Activated CD4-positive, alpha-beta memory T cell treated with anti-CD3 and anti-CD28 coated beads for 36 hours (primary cell): ENCODE results near the gene CMTM7. TPM values are rescaled to one million over a fixed set of nuclear protein-coding genes. Genes with fewer than 3 reads are reported as not detected.

ENCODE experiments used
- CTCF ChIA-PET: fragments of 350-600 bp; sonication (Branson Sonifier 250); formaldehyde crosslinking; loops from one replicate; lab custom pipeline; 2021; ENCODE audit warnings: antibody characterized with exemption, inconsistent platforms; lab: Charles Lee
- POLR2A ChIA-PET: fragments of 350-600 bp; sonication (Branson Sonifier 250); formaldehyde crosslinking; loops from one replicate; lab custom pipeline; 2021; ENCODE audit warnings: antibody characterized with exemption; lab: Charles Lee
- DNase-seq: peaks from one replicate; pipeline ENCODE4 v3.0.0-alpha.2; 2020
- H3K27ac Mint-ChIP-seq: one replicate; pipeline ENCODE4 v1.8.0; 2021; ENCODE audit warnings: mixed read lengths
- H3K27me3 Mint-ChIP-seq: one replicate; pipeline ENCODE4 v1.8.0; 2021; ENCODE audit warnings: mixed read lengths
- H3K36me3 Mint-ChIP-seq: one replicate; pipeline ENCODE4 v1.8.0; 2021; ENCODE audit warnings: mixed read lengths
- H3K4me1 Mint-ChIP-seq: one replicate; pipeline ENCODE4 v1.8.0; 2021; ENCODE audit warnings: low read depth, mixed read lengths
- H3K4me3 Mint-ChIP-seq: one replicate; pipeline ENCODE4 v1.8.0; 2021; ENCODE audit warnings: mild to moderate bottlenecking, mixed read lengths
- H3K9me3 Mint-ChIP-seq: one replicate; pipeline ENCODE4 v1.8.0; 2021; ENCODE audit warnings: mixed read lengths
- intact Hi-C: fragments of 100-400 bp; cut with micrococcal nuclease; formaldehyde crosslinking; loops from one replicate; pipeline ENCODE4 v1.15.1; 2023
- total RNA-seq, 2 experiments: library from RNA; stranded (reverse); gene quantifications; one replicate each; pipeline ENCODE4 v1.2.3, GENCODE V29; 2021

CMTM7 gene, protein sequence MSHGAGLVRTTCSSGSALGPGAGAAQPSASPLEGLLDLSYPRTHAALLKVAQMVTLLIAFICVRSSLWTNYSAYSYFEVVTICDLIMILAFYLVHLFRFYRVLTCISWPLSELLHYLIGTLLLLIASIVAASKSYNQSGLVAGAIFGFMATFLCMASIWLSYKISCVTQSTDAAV
- total RNA-seq = 10 to 100 TPM; 46.1 to 47.1 TPM

DNA sequence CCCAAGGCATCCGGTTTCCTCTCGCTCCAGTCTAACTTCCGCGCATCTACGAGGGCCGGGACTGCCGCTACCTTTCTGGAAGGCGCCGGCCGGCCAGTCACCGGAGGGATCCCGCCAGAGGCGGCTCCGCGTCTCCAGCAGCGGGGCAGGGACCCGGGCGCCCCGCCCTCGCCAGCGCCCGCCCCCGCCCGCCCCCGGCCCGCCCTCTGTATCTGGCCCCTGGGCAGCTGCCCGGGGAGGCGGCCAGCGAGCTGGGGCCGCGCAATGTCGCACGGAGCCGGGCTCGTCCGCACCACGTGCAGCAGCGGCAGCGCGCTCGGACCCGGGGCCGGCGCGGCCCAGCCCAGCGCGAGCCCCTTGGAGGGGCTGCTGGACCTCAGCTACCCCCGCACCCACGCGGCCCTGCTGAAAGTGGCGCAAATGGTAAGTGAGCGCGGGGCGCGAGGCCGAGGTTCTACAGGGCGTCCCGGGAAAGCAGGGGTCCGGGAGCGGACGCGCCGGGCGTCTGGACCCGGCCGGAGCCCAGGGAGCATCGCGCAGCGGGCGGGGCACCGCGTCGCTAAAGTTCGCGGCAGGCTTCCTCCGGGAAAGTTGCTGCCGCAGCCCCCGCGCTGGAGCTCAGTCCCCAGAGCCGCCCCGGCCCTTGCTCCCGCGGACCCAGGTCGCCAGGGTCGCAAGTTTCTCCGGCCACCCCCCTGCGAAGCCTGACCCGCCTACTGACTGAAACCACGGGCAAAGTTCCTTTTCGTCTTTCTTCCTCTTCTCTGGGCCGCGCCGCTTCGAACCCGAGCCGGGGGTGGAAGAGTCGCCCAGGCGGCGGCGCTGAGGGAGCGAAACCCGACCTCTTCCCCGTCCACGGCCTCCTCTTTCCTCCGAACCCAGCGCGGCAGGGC lies at the start of gene CMTM7:
CMTM7 (plus strand) TSS at position 211 of the 893 bp plus-strand sequence; CDS start at position 265, 54 bp downstream.
- Mint-ChIP-seq H3K36me3 (peaks cover 19% of the 10 kb centered on the region), H3K4me1 (peaks cover 55% of the 10 kb centered on the region), H3K27ac (peak within 1 kb of the TSS; percentile 95), H3K9me3 (no peaks in the 10 kb centered on the region), H3K4me3 (peak within 1 kb of the TSS; percentile 98), H3K27me3 (no peaks in the 10 kb centered on the region)
- DNase-seq = peak; percentile 81
- intact Hi-C loops = loop anchor here (1.0 to 10.0 kb wide), 4 partner anchors 17 to 293 kb away; partner anchors contain the start of genes CMTM8 and CNOT10
- CTCF ChIA-PET = interaction anchor here (0.8 to 2.6 kb wide), 4 partner anchors 16 to 81 kb away, joined by 3 to 24 read pairs (median 8); no protein-coding TSS in a partner anchor
- POLR2A ChIA-PET = interaction anchor here (1.0 to 1.9 kb wide), 6 partner anchors 20 to 110 kb away, joined by 3 to 7 read pairs (median 5); partner anchors contain the start of gene CMTM6

DNA sequence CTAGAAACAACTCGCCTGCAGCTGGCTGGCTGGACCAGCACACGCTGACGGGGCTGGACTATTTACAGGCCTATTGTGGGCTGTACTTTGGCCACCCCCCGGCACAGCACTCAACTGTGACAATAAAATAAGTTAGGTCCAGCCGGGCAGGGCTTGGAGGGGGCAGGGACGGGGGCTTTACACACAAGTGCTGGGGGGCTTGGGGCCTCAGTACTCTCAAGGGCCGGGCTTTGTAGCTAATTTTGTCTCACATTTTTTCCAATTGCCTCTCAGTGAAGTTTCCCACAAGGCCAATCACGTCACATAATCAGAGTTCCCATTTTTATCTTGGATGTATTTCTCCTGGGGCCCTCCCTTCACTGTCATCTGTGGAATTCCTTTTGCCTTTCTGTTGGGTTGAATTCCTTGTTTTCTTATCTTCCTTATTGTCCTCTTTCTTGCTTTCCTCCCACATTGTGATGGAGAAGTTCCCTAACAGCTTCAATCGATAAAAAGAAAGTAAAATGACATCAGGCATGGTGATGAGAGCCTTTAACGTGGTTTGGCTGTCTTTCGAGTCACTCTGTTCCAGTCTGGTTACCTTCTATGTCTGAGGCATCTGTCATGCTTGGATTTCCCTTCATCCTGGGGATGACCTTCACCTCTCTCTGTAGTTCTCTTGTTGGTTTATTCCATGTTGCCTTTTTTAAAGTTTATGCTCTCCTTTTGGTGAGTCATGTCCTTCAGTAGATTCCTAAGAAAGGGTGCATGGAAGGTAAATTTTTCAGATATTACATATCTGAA lies 44.1 kb upstream of the CMTM7 start:
- H3K27me3 Mint-ChIP-seq = no peaks in the 10 kb centered on the region
- no peak overlapping the region for H3K4me3 Mint-ChIP-seq
- intact Hi-C loops = no loop called here
- no peaks in the 10 kb centered on the region for H3K36me3 Mint-ChIP-seq
- CTCF ChIA-PET = interaction anchor here (1.3 kb wide), 1 partner anchor 50 kb away, joined by 3 read pairs; no protein-coding TSS in a partner anchor
- H3K4me1 Mint-ChIP-seq = peaks cover 17% of the 10 kb centered on the region
- H3K27ac Mint-ChIP-seq = no peak overlapping the region
- POLR2A ChIA-PET = no interaction called here
- DNase-seq = no peak
- H3K9me3 Mint-ChIP-seq = no peaks in the 10 kb centered on the region

DNA sequence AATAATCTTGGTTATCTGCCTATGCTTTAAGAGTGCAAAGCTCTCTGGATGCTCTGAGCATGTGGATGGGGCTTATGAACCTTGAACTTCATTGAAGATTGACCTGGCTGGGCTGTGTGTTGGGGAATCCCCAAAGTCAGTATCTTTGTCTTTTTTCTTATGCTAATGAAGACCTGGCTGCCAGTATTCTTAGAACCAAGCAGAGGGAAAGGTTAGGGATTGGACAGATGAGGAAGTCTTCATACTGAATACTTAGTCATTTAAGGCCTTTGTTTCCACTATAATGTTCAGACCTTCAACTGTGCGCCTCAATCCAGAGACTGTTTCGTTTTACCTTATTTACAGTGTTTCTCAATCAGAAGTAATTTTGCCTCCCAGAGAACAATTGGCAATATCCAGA lies 42.5 kb upstream of the CMTM7 start:
- H3K27ac Mint-ChIP-seq = no peak overlapping the region
- peaks cover 16% of the 10 kb centered on the region for H3K4me1 Mint-ChIP-seq
- no peaks in the 10 kb centered on the region for H3K36me3 Mint-ChIP-seq
- ChIA-PET POLR2A (no interaction called here), CTCF (no interaction called here)
- no peak for DNase-seq
- H3K9me3 Mint-ChIP-seq = no peaks in the 10 kb centered on the region
- intact Hi-C loops = no loop called here
- no peak overlapping the region for H3K4me3 Mint-ChIP-seq
- H3K27me3 Mint-ChIP-seq = no peaks in the 10 kb centered on the region

DNA sequence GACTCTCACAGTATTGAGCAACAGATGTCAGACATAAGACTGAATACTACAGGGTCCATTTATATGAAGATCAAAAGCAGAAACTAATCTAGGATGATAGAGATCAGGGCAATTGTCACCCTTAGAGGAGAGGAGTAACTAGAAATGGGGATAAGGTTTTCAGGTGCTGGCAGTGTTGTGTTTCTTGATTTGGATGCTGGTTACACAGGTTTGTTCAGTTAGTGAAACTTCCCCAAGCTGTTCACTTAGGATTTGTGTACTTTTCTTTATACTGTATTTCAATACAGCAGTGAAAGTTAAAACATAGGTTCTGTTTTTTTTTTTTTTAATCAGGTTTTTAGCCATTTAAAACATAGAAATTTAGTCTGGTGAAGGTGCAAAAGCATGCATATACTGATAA lies 39.1 kb upstream of the CMTM7 start:
- no peak for DNase-seq
- H3K4me1 Mint-ChIP-seq = peaks cover 12% of the 10 kb centered on the region
- H3K27ac Mint-ChIP-seq = no peak overlapping the region
- no peaks in the 10 kb centered on the region for H3K27me3 Mint-ChIP-seq
- ChIA-PET CTCF (interaction anchor here (0.6 kb wide), 1 partner anchor 62 kb away, joined by 3 read pairs; no protein-coding TSS in a partner anchor), POLR2A (no interaction called here)
- no peaks in the 10 kb centered on the region for H3K9me3 Mint-ChIP-seq
- no peak overlapping the region for H3K4me3 Mint-ChIP-seq
- no peaks in the 10 kb centered on the region for H3K36me3 Mint-ChIP-seq
- intact Hi-C loops = no loop called here

DNA sequence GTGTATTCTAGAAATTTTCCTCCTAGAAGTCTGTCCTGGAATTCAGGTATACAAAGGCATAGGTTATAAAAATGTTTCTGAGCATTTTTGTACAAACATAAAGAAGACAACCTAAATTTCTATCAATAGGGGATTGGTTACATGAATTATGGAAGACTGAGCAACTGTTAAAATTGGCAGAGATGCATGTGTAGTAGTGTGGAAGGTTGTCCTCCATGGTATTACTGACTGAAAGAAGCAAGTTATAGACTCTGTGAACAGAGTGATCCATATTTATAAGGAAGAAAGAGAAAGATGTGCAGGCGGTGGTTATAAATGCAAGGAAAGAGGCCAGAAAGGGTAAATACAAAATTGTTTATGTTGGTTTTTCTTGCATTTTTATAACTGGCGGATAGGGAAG lies 38.3 kb upstream of the CMTM7 start:
- peaks cover 5% of the 10 kb centered on the region for H3K4me1 Mint-ChIP-seq
- intact Hi-C loops = no loop called here
- ChIA-PET POLR2A (no interaction called here), CTCF (interaction anchor here (0.8 kb wide), 1 partner anchor 21 kb away, joined by 3 read pairs; no protein-coding TSS in a partner anchor)
- no peak overlapping the region for H3K27ac Mint-ChIP-seq
- H3K4me3 Mint-ChIP-seq = no peak overlapping the region
- DNase-seq = no peak
- no peaks in the 10 kb centered on the region for H3K27me3 Mint-ChIP-seq
- no peaks in the 10 kb centered on the region for H3K36me3 Mint-ChIP-seq
- no peaks in the 10 kb centered on the region for H3K9me3 Mint-ChIP-seq

DNA sequence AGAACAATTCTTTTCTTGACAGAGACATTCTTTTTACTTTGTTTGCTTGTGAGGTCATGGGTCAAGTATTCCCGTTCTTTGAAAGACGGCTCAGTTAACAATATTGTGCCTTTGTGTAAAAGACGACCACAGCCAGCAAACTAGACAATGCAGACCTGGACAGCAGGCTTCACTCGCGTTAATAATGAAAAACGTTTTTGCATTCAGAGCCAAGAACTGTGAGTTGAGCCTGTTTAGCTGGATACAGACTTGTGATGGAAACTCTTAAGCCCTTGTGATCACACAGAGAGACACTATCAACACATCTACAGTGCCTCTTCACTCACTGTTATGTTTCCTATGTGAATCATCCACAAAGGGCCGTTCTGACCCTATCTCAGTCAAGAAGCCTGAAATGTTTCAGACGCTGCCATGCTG lies 37.3 kb upstream of the CMTM7 start:
- Mint-ChIP-seq H3K27me3 (no peaks in the 10 kb centered on the region), H3K4me3 (no peak overlapping the region), H3K9me3 (no peaks in the 10 kb centered on the region), H3K36me3 (peaks cover 3% of the 10 kb centered on the region), H3K27ac (no peak overlapping the region), H3K4me1 (peaks cover under 1% of the 10 kb centered on the region)
- intact Hi-C loops = no loop called here
- DNase-seq = no peak
- ChIA-PET POLR2A (no interaction called here), CTCF (no interaction called here)

DNA sequence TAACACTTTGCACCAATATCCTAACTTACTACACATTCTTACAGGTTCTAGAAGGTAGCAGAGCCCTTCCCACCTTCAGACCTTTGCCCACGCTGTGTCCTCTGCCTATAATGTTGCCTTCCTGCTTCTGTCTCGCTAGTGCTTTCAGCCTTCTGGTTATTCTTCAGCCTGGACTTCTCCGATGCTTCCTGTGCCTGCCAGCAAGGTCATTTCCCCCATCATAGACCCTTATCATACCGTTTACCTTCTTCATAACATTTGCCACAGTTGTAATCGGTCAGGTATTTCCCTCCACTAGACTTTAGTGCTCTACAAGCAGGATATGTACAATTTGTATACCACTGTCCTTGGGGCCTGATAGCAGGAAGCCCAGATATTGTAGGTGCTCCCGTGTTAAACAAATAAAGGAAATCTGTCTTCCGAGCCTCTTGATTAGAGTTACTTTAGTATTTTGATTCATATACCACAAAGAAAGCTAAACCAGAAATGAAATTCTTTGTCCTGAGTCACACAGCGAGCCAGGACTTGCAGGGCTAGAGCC lies 35.8 kb upstream of the CMTM7 start:
- CTCF ChIA-PET = interaction anchor here (1.8 kb wide), 1 partner anchor 19 kb away, joined by 5 read pairs; no protein-coding TSS in a partner anchor
- H3K9me3 Mint-ChIP-seq = no peaks in the 10 kb centered on the region

DNA sequence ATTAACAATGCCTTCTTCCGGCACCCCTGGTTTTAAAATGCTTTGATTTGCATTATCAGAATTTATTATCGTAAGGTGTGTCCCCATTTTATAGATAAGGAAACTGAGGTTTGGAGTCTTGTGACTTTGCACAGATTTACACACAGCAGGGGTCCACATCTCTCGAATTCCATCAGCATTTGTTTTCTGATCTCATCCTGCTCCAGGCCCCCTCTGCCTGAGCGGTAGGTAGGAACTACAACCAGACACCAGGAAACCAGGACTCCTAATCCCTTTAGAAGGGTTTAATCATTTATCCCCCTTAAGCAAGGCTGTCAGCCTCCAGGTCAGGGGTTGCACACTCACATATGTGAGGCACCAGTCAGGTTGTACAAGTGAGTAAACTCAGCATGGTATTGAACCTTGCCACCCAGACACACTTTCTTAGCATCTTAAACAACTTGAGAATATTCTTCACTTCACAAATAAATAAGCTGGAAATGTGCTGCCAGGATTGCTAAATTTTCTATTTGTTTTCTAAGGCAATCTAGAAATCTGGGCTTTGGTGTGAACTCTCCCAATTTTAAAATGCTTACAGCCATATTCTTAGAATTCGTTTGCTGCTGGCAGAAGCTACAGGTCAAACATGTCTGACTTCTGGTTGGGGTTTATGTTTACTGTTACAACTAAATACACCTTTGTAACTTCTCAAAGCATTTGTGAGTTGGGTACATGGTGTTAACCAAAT lies 31.7 kb upstream of the CMTM7 start:
- ChIA-PET CTCF (interaction anchor here (1.1 kb wide), 1 partner anchor 183 kb away, joined by 3 read pairs; no protein-coding TSS in a partner anchor), POLR2A (no interaction called here)
- H3K9me3 Mint-ChIP-seq = no peaks in the 10 kb centered on the region
- intact Hi-C loops = no loop called here
- no peaks in the 10 kb centered on the region for H3K4me1 Mint-ChIP-seq
- DNase-seq = no peak
- no peak overlapping the region for H3K4me3 Mint-ChIP-seq
- no peak overlapping the region for H3K27ac Mint-ChIP-seq
- H3K27me3 Mint-ChIP-seq = no peaks in the 10 kb centered on the region
- peaks cover 7% of the 10 kb centered on the region for H3K36me3 Mint-ChIP-seq

More for the DNA sequence above, 35.8 kb upstream of the CMTM7 start:
- intact Hi-C loops = no loop called here
- no peaks in the 10 kb centered on the region for H3K4me1 Mint-ChIP-seq
- no peak overlapping the region for H3K27ac Mint-ChIP-seq
- peaks cover 7% of the 10 kb centered on the region for H3K36me3 Mint-ChIP-seq
- no peak for DNase-seq
- POLR2A ChIA-PET = no interaction called here
- H3K27me3 Mint-ChIP-seq = no peaks in the 10 kb centered on the region
- H3K4me3 Mint-ChIP-seq = no peak overlapping the region

DNA sequence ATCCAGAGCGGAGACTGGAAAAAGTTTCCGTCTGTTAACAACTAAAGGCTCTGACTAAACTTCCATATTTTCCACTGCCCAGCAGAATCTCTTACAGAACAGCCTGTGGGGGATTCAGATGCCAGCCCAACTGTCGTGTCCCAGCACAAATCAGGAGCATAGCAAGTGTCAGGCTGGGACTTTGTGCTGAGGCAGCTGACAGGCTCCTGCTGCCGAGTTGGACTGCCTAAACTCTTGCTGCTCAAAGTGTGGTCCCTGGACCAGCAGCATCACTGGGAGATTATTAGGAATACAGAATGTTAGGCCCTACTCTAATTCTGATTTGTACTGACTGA lies 31.2 kb upstream of the CMTM7 start:
- no peaks in the 10 kb centered on the region for H3K9me3 Mint-ChIP-seq
- no peaks in the 10 kb centered on the region for H3K27me3 Mint-ChIP-seq
- H3K4me3 Mint-ChIP-seq = no peak overlapping the region
- no peak for DNase-seq
- intact Hi-C loops = no loop called here
- no peak overlapping the region for H3K27ac Mint-ChIP-seq
- ChIA-PET CTCF (interaction anchor here (1.1 kb wide), 1 partner anchor 183 kb away, joined by 3 read pairs; no protein-coding TSS in a partner anchor), POLR2A (interaction anchor here (0.6 kb wide), 1 partner anchor 169 kb away, joined by 3 read pairs; no protein-coding TSS in a partner anchor)
- no peaks in the 10 kb centered on the region for H3K4me1 Mint-ChIP-seq
- H3K36me3 Mint-ChIP-seq = peaks cover 7% of the 10 kb centered on the region

DNA sequence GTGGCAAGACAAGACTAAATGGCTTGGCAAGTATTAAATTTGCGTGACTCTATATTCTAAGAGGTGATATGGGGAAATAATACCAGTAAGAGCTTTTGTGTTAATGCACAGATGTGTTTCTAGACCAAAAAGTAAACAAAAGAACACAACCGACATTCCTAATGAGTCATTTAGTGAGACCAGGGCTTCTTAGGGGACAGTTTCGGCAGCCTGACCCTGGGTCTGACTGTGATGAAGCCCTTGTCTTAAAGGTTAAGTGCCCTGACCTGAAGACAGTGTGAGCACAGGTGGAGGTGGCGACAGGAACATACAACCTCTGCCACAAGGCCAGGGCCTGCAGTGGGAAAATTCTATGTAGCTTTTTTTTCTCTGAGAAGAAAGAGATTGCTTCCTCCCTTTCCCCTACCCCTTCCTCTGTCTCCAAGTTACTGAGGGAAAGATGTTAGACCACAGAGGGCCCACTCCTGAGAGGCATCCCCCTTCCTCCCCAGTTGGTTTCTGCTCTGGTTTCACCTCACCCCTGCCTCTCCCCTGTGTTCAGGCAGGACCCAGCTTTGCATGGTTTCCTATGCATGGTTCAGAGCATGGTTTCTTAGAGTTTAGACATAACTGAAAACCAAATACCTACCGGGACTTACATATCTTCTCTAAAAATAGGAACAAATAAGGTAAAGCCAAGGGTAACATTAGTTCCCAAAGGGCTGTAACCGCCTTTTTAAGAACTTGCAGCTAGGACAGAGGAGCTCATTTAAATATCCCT lies 24.8 kb upstream of the CMTM7 start:
- no peaks in the 10 kb centered on the region for H3K9me3 Mint-ChIP-seq
- POLR2A ChIA-PET = interaction anchor here (1.2 kb wide), 1 partner anchor 17 kb away, joined by 4 read pairs; no protein-coding TSS in a partner anchor

More for the DNA sequence above, 24.8 kb upstream of the CMTM7 start:
- Mint-ChIP-seq H3K27ac (no peak overlapping the region), H3K27me3 (no peaks in the 10 kb centered on the region), H3K4me1 (peaks cover 13% of the 10 kb centered on the region), H3K4me3 (no peak overlapping the region), H3K36me3 (peaks cover 2% of the 10 kb centered on the region)
- no peak for DNase-seq
- intact Hi-C loops = no loop called here
- CTCF ChIA-PET = interaction anchor here (1.1 kb wide), 1 partner anchor 8 kb away, joined by 3 read pairs; no protein-coding TSS in a partner anchor
